ENCODE data around the gene IBTK. TPM values are rescaled to one million over a fixed set of nuclear protein-coding genes. Genes with fewer than 3 reads are reported as not detected.

IBTK gene
- total RNA-seq, 1 donor from 2014 or later: 30.0 TPM

DNA sequence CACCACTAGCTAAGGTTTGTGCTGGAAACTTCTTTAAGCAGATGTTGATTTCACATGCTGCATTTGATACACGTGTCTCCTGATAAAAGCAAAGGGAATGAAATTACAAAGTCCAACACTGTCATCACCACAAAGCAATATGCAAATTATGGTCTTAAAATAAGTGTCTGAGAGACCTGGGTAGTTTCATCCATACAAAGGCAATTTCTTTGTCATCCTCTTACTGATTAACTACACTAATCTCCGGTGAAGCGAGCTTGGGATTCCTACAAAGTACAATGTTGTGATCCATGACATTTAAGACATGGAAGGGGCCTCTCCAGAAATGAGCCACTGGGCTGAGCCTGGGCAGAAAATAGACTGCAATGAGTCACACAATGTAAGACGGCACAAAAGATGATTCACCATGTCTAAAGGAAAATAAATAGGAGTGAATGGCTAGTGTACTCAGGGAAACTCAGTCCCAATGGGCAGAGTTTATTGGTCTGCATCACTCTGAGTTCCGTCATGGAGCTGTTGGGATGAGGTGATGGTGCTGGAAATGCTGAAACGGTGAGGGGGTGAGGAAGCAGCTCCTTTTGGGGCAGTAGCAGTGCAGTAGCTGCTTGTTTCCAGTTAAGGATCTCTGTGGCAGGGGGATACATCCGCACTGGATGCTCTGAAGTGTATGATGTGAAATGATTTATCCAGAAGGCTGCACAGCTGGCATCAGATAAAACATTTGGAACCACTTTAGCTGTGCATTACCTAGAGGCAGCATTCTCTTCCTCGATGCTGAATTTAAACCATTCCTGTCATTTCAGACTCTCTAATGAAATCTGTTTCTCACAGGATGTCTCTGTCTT is 103.3 kb downstream of the IBTK start:
- peaks cover 28% of the 10 kb centered on the region for H3K4me1 Mint-ChIP-seq (ENCODE audit: low read depth)
- H3K4me3 Mint-ChIP-seq (ENCODE audit: unreplicated experiment): peak overlapping the region; percentile 53

DNA sequence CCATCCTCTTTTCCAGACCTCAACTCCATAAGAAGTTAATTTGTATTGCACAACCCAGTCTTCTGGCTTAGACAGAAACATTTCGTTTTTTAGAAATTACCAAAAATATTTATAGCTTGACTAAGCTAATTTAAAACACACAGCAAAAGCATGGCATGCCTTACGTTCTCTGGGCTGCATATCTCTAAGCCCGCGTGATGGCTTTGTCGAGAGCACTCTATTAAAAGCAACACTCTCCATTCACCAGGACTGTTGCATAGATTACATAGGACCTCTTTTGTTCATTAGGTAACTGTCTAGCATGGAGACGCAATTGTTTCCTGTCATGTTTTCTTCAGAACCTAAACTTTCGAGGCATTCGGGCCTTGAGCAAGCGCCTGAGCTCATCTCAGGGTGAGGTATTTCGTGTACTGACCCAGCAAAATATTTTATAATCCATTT is 104.5 kb downstream of the IBTK start:
- no peaks in the 10 kb centered on the region for H3K36me3 Mint-ChIP-seq (ENCODE audit: low read depth)
- H3K4me1 Mint-ChIP-seq (ENCODE audit: low read depth): peaks cover 28% of the 10 kb centered on the region
- TF ChIP-seq, protein P1, sequence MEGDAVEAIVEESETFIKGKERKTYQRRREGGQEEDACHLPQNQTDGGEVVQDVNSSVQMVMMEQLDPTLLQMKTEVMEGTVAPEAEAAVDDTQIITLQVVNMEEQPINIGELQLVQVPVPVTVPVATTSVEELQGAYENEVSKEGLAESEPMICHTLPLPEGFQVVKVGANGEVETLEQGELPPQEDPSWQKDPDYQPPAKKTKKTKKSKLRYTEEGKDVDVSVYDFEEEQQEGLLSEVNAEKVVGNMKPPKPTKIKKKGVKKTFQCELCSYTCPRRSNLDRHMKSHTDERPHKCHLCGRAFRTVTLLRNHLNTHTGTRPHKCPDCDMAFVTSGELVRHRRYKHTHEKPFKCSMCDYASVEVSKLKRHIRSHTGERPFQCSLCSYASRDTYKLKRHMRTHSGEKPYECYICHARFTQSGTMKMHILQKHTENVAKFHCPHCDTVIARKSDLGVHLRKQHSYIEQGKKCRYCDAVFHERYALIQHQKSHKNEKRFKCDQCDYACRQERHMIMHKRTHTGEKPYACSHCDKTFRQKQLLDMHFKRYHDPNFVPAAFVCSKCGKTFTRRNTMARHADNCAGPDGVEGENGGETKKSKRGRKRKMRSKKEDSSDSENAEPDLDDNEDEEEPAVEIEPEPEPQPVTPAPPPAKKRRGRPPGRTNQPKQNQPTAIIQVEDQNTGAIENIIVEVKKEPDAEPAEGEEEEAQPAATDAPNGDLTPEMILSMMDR (IDR thresholded peaks at IDR 0.05): no peak
- no peak overlapping the region for H3K4me3 Mint-ChIP-seq (ENCODE audit: unreplicated experiment)
- no peak for DNase-seq (ENCODE audit: low spot score)
- H3K9me3 Mint-ChIP-seq (ENCODE audit: low read depth): peaks cover 3% of the 10 kb centered on the region
- H3K27me3 Mint-ChIP-seq (ENCODE audit: low read depth): no peaks in the 10 kb centered on the region
- no peak overlapping the region for H3K27ac Mint-ChIP-seq (ENCODE audit: unreplicated experiment)

More for the DNA sequence above, 103.3 kb downstream of the IBTK start:
- Mint-ChIP-seq H3K27ac (ENCODE audit: unreplicated experiment) (peak overlapping the region; percentile 93), H3K27me3 (ENCODE audit: low read depth) (no peaks in the 10 kb centered on the region), H3K36me3 (ENCODE audit: low read depth) (no peaks in the 10 kb centered on the region), H3K9me3 (ENCODE audit: low read depth) (peaks cover 5% of the 10 kb centered on the region)
- DNase-seq (ENCODE audit: low spot score): no peak
- TF ChIP-seq, protein P1 (IDR thresholded peaks at IDR 0.05): no peak

DNA sequence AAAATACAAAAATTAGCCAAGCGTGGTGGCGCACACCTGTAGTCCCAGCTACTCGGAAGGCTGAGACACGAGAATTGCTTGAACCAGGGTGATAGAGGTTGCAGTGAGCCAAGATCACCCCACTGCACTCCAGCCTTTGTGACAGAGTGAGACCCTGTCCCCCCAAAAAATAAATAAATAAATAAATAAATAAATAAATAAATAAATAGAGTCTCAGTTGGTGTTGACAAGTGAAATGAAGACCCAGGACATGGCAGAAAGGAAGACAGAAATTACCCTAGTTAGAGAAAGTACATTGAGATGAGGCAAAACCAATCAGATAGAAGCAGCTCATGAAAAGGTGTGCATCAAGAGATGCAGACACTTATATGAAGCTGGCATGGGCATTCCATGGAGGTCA is 105.0 kb downstream of the IBTK start:
- TF ChIP-seq, protein P1 (IDR thresholded peaks at IDR 0.05): no peak
- H3K4me1 Mint-ChIP-seq (ENCODE audit: low read depth): peaks cover 28% of the 10 kb centered on the region
- no peak overlapping the region for H3K27ac Mint-ChIP-seq (ENCODE audit: unreplicated experiment)
- no peak overlapping the region for H3K4me3 Mint-ChIP-seq (ENCODE audit: unreplicated experiment)
- peaks cover 3% of the 10 kb centered on the region for H3K9me3 Mint-ChIP-seq (ENCODE audit: low read depth)
- H3K27me3 Mint-ChIP-seq (ENCODE audit: low read depth): no peaks in the 10 kb centered on the region
- H3K36me3 Mint-ChIP-seq (ENCODE audit: low read depth): no peaks in the 10 kb centered on the region
- DNase-seq (ENCODE audit: low spot score): no peak

DNA sequence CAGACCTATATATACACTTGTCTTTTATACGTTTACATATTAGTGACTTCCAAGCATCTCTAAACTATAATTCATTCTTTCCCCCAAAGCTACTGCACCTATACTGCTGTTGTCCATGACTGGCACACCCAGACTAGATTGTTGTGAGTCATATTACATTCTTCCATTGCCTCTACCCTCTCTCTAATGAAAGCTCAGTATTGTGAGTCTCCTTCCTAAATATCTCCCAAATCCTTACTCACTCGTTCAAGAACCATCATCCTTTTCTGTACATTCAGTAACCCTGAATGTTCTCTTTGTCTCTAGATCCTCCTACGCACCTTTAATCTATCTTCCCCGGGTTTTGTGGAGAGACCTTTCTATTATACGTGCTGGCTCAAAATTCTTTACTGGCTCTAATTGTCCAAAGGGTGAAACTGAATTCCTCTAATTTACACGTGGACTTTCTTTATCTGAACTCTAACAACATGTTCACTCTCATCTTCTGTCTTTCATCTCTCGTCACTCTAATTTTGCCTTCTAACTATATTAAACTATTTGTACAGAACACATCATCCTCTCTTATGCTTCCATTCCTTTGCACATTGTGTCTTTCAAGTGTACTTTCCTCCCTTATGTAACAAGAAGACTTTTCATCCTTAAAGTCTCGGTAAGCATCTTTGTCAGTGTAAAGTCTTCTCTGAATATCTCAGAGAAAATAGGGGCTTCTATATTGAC is 109.3 kb downstream of the IBTK start:
- Mint-ChIP-seq H3K27me3 (ENCODE audit: low read depth) (no peaks in the 10 kb centered on the region), H3K36me3 (ENCODE audit: low read depth) (no peaks in the 10 kb centered on the region)
- TF ChIP-seq, protein P1 (IDR thresholded peaks at IDR 0.05): no peak

DNA sequence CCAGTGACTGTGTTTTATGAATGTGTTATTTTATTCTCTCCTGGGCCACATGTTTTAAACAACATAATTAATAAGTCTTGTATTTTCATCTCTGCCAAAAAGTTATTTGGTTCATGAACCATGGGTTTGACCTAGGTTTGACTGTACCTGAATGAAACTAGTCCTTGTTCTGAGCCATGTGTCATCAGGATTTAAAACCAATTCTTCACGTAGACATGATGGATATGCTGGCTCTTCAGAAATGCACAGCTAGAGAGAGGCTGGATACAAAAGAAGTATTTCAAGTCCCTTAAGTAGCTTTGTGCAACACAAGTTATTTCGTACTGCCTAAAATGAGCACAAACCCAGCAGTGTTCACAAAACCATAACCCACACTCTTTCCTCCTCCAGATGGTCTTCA is 116.1 kb downstream of the IBTK start:
- TF ChIP-seq, protein P1 (IDR thresholded peaks at IDR 0.05): no peak

More for the DNA sequence above, 109.3 kb downstream of the IBTK start:
- Mint-ChIP-seq H3K4me1 (ENCODE audit: low read depth) (no peaks in the 10 kb centered on the region), H3K27ac (ENCODE audit: unreplicated experiment) (no peak overlapping the region), H3K4me3 (ENCODE audit: unreplicated experiment) (no peak overlapping the region), H3K9me3 (ENCODE audit: low read depth) (peaks cover 3% of the 10 kb centered on the region)
- DNase-seq (ENCODE audit: low spot score): no peak

More for the DNA sequence above, 116.1 kb downstream of the IBTK start:
- no peak for DNase-seq (ENCODE audit: low spot score)
- H3K9me3 Mint-ChIP-seq (ENCODE audit: low read depth): no peaks in the 10 kb centered on the region
- no peak overlapping the region for H3K27ac Mint-ChIP-seq (ENCODE audit: unreplicated experiment)
- peaks cover 4% of the 10 kb centered on the region for H3K4me1 Mint-ChIP-seq (ENCODE audit: low read depth)
- no peaks in the 10 kb centered on the region for H3K27me3 Mint-ChIP-seq (ENCODE audit: low read depth)
- peaks cover 5% of the 10 kb centered on the region for H3K36me3 Mint-ChIP-seq (ENCODE audit: low read depth)
- H3K4me3 Mint-ChIP-seq (ENCODE audit: unreplicated experiment): no peak overlapping the region
